IMR-90 (cell line): ENCODE measurements around the gene PLA2G4A.

Experiments used
- MXI1 ChIP-seq: IDR thresholded peaks from 2 replicates; pipeline ENCODE4 v1.6.1; 2012; ENCODE audit warnings: low read depth, mild to moderate bottlenecking, low read length, moderate library complexity, borderline replicate concordance
- POLR2A ChIP-seq: IDR thresholded peaks from 2 replicates; pipeline ENCODE4 v1.6.1; 2012; ENCODE audit warnings: mild to moderate bottlenecking, low read depth, low read length
- RAD21 ChIP-seq: IDR thresholded peaks from 2 replicates; pipeline ENCODE4 v1.6.1; 2012; ENCODE audit warnings: low read length, improper control_type of control experiment
- TF ChIP-seq, protein P1 (sequence below): conservative IDR thresholded peaks from 2 replicates; pipeline ENCODE4 v1.5.1; 2012; ENCODE audit warnings: mild to moderate bottlenecking, low read depth, low read length, improper control_type of control experiment

DNA sequence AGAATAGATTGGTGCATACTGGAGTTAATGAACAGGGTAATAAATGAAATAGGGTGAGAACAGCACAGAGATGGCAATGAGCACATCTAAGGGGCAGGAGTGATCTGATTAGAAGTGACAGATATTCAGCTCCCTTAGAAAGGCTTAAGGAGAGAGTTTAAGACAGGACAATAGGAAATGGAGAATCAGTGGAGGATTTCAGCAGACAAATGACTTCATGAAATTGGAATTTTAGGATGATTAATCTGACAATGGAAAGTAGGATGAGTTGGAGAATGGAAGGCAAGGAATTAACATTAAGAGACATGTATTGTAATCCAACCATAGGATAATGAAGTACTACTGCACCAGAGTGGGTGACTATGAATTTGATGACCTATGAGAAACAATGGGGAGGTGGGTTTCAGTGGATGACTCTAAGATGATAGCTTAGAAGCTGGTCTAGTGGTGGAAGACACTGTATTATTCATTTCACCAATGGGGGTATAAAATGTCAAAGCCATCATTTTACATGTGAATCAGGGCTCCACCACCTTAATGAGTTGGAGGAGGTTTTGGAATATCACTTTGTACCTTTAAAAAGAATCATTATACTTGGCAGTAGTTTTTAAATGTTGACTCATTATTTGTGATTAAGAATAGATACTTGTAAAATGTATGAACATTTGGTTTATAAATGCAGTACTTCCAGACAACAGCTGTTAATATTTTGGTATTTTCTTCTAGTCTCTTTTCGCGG, 139.1 kb downstream of the PLA2G4A start:
- TF ChIP-seq, protein P1, sequence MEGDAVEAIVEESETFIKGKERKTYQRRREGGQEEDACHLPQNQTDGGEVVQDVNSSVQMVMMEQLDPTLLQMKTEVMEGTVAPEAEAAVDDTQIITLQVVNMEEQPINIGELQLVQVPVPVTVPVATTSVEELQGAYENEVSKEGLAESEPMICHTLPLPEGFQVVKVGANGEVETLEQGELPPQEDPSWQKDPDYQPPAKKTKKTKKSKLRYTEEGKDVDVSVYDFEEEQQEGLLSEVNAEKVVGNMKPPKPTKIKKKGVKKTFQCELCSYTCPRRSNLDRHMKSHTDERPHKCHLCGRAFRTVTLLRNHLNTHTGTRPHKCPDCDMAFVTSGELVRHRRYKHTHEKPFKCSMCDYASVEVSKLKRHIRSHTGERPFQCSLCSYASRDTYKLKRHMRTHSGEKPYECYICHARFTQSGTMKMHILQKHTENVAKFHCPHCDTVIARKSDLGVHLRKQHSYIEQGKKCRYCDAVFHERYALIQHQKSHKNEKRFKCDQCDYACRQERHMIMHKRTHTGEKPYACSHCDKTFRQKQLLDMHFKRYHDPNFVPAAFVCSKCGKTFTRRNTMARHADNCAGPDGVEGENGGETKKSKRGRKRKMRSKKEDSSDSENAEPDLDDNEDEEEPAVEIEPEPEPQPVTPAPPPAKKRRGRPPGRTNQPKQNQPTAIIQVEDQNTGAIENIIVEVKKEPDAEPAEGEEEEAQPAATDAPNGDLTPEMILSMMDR, result no peak
- no peak for TF ChIP-seq MXI1
- TF ChIP-seq RAD21, result no peak
- no peak for TF ChIP-seq POLR2A
